Measurements from ENCODE around the gene KCNK17. TPM values are rescaled to one million over a fixed set of nuclear protein-coding genes. Genes with fewer than 3 reads are reported as not detected.

KCNK17 gene
- polyA plus RNA-seq, 3 donors, result not detected

GRCh38 chr6:39362487-39362865 lies 48.3 kb upstream of the KCNK17 start:
- Mint-ChIP-seq H3K27ac (no peak overlapping the region), H3K4me1 (peaks cover 2% of the 10 kb centered on the region), H3K9me3 (no peaks in the 10 kb centered on the region), H3K36me3 (no peaks in the 10 kb centered on the region), H3K27me3 (ENCODE audit: low read depth in 3 of 3) (peaks cover 2 to 8% (median 3%) of the 10 kb centered on the region in 3 donors), H3K4me3 (no peak overlapping the region)
- H3K9ac ChIP-seq (ENCODE audit: insufficient read depth, low read length, poor library complexity, severe bottlenecking), result no peak overlapping the region
- H3K36me3 ChIP-seq (replicated peaks in 1 of 2; ENCODE audit: control insufficient read depth in 1 of 2, insufficient read depth in 2 of 2, low read length in 2 of 2), result no peaks in the 10 kb centered on the region
- H3K27me3 ChIP-seq (ENCODE audit: control insufficient read depth in 2 of 2, insufficient read depth in 2 of 2, low read length in 2 of 2), result no peaks in the 10 kb centered on the region
- WGBS (ENCODE audit: insufficient coverage), result 71% methylated on average over 1 of the region's 3 CpGs
- intact Hi-C loops (cut with micrococcal nuclease), result no loop called here
- H2AFZ ChIP-seq (ENCODE audit: insufficient read depth, low read depth, low read length, poor library complexity, severe bottlenecking), result peak overlapping the region; percentile 21
- H3K4me2 ChIP-seq (replicated peaks; ENCODE audit: extremely low read depth, low read length, poor library complexity, severe bottlenecking), result no peak overlapping the region
- H3K27ac ChIP-seq (ENCODE audit: low read depth in 1 of 2, low read length in 2 of 2), result no peak overlapping the region
- DNase-seq, result no peak
- H4K20me1 ChIP-seq (ENCODE audit: insufficient read depth, low read length), result no peaks in the 10 kb centered on the region
- no peak for TF ChIP-seq CTCF (IDR thresholded peaks at IDR 0.05)
- no peaks in the 10 kb centered on the region for H3K4me1 ChIP-seq (ENCODE audit: control insufficient read depth in 1 of 2, insufficient read depth in 2 of 2, low read length in 2 of 2)
- no peaks in the 10 kb centered on the region for H3K79me2 ChIP-seq (ENCODE audit: insufficient read depth, low read length)
- no peak overlapping the region for H3K4me3 ChIP-seq (replicated peaks in 1 of 3; ENCODE audit: low read depth in 2 of 3, low read length in 3 of 3)
- H3K9me3 ChIP-seq (replicated peaks in 1 of 2; ENCODE audit: control insufficient read depth in 1 of 2, insufficient read depth in 1 of 2, low read length in 2 of 2), result no peaks in the 10 kb centered on the region

- Histone ChIP-seq H3K79me2 (ENCODE audit: insufficient read depth, low read length) (no peaks in the 10 kb centered on the region), H3K27me3 (ENCODE audit: control insufficient read depth in 2 of 2, insufficient read depth in 2 of 2, low read length in 2 of 2) (no peaks in the 10 kb centered on the region), H3K4me2 (replicated peaks; ENCODE audit: extremely low read depth, low read length, poor library complexity, severe bottlenecking) (no peak overlapping the region), H3K36me3 (replicated peaks in 1 of 2; ENCODE audit: control insufficient read depth in 1 of 2, insufficient read depth in 2 of 2, low read length in 2 of 2) (no peaks in the 10 kb centered on the region), H3K4me1 (ENCODE audit: control insufficient read depth in 1 of 2, insufficient read depth in 2 of 2, low read length in 2 of 2) (no peaks in the 10 kb centered on the region), H3K27ac (ENCODE audit: low read depth in 1 of 2, low read length in 2 of 2) (no peak overlapping the region), H4K20me1 (ENCODE audit: insufficient read depth, low read length) (no peaks in the 10 kb centered on the region), H3K4me3 (replicated peaks in 1 of 3; ENCODE audit: low read depth in 2 of 3, low read length in 3 of 3) (no peak overlapping the region), H2AFZ (ENCODE audit: insufficient read depth, low read depth, low read length, poor library complexity, severe bottlenecking) (peak overlapping the region; percentile 21), H3K9me3 (replicated peaks in 1 of 2; ENCODE audit: control insufficient read depth in 1 of 2, insufficient read depth in 1 of 2, low read length in 2 of 2) (no peaks in the 10 kb centered on the region), H3K9ac (ENCODE audit: insufficient read depth, low read length, poor library complexity, severe bottlenecking) (no peak overlapping the region)
- intact Hi-C loops (cut with micrococcal nuclease), result no loop called here
- peak; percentile 17 to 57 (median 55) for DNase-seq
- Mint-ChIP-seq H3K27me3 (ENCODE audit: low read depth in 3 of 3) (peaks cover 2 to 8% (median 4%) of the 10 kb centered on the region in 3 donors), H3K9me3 (no peaks in the 10 kb centered on the region), H3K36me3 (no peaks in the 10 kb centered on the region), H3K27ac (no peak overlapping the region), H3K4me1 (peaks cover 2% of the 10 kb centered on the region), H3K4me3 (no peak overlapping the region)
- peak; percentile 86 for TF ChIP-seq CTCF (IDR thresholded peaks at IDR 0.05)
- 38% methylated on average over 18 of the region's 21 CpGs for WGBS (ENCODE audit: insufficient coverage)
Measured at GRCh38 chr6:39361657-39362486, 47.7 kb upstream of the KCNK17 start.
